GM21825 (cell line): Measurements from ENCODE around the gene BBX.
A peak's percentile ranks its signal among the peaks of the same experiment; 100 is the strongest.

Experiments
- ATAC-seq: cut with Tn5 transposase; IDR thresholded peaks from one replicate; pipeline ENCODE4 v1.9.1; 2021; ENCODE audit warnings: mild to moderate bottlenecking, moderate library complexity; ENCODE audit not compliant: unreplicated experiment

The BBX gene

DNA sequence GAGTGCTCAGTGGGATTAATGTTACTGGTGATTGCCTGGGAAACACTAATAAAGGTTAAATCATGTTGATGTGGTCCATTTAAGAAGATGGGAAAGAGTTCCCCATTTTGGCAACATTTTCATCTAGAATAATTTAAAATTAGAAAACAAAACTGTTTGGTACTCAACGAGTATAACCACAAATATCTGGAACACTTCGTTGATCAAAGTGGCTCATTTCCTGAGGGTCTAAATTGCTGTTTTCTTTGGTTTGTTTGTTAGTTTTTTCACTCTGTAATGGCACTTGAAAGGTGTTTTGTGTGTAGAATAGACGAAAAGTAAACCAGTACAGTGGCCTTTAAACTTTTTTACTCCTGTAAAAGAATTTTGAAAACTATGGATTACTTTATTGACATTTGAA, 73.9 kb downstream of the BBX start:
- ATAC-seq, result no peak

- ATAC-seq, result peak; percentile 93
Measured at GRCh38 chr3:107598926-107599771, 76.4 kb downstream of the BBX start.

DNA sequence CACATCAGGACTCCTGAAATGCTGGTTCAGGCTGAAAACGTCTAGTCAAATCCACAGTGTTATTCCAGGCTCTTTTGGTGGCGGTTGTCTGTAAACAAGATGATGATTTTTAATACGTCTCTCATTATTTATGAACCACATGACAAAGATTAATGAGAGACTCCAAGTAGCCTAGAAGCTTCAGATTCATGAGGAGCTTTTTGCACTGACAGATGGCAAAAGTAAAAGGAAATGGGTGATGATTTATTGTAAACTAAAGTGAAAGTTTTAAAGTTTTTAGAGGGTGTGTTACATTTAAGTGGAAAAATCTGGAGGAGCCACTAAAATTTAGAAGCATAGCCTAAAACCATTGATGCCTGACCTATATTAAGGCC, 77.0 kb downstream of the BBX start:
- no peak for ATAC-seq

DNA sequence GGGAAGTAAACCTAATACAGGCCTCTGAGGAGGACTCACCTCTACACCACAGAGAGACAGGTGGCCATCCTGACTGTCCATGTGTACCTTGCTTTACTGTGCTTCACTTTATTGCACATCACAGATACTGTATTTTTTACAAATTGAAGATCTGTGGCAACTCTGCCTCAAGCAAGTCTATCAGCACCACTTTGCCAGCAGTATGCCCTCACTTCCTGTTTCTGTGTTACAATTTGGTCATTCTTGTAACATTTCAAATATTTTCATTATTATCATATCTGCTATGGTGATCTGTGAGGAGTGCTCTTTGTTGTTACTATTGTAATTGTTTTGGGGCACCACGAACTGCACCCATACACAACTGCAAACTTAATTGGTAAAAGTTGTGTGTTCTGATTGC, 78.0 kb downstream of the BBX start:
- ATAC-seq, result no peak

DNA sequence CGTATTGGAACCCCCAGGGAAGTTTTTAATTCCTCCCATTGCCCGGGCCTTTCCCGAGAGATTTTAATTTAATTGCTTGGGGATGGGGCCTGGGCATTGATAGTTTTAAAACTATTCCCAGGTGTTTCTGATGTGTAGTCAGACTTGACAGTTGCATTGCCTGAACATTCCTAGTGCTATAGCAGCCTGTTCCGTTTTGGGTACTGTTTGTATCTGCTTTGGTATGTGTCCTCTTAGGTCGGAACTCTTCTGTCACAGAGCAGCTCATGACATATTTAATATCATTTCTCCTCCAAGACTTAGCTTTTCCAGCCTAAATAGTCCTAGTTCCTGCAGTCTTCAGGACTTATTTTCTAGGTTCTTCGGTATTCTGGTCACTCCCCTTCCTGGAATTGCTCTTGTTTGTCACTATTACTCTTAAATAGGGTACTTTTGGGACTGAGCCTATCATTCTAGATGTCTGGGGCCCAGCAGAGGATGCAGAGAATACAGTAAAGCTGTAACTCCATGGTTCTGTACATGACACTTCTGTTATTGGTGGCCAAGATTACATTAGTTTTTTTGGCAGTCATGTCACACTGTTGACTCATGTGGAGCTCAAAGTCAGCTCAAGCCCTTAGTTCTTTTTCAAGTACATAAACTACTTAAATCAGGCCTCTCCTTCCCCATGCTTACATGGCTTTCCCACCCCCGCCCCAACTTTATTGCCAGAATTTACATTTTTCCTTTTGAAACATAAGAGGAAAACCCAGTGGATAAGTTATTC, 81.5 kb downstream of the BBX start:
- no peak for ATAC-seq

GRCh38 chr3:107611775-107612469, 89.2 kb downstream of the BBX start:
- ATAC-seq, result no peak

DNA sequence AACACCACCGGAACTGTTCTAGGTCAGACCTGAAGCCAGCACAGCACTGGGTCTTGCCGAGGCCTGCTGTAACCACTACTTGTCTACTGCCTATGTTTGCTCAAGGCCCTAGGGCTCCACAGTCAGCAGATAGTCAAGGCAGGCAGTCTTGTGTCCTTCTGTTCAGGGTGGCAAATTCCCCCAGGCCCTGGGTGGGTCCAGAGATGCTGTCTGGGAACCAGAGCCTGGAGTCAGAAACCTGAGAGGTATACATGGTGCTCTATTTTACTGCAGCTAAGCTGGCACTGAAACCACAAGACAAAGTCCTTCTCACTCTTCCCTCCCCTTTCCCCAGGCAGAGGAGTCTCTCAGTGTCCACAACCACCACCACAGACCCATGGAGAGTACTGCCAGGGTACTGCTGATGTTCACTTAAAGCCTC, 89.9 kb downstream of the BBX start:
- no peak for ATAC-seq

- ATAC-seq, result no peak
Measured at GRCh38 chr3:107619549-107619948, 96.8 kb downstream of the BBX start.

- ATAC-seq, result no peak
Measured at GRCh38 chr3:107620534-107620933, 97.8 kb downstream of the BBX start.

DNA sequence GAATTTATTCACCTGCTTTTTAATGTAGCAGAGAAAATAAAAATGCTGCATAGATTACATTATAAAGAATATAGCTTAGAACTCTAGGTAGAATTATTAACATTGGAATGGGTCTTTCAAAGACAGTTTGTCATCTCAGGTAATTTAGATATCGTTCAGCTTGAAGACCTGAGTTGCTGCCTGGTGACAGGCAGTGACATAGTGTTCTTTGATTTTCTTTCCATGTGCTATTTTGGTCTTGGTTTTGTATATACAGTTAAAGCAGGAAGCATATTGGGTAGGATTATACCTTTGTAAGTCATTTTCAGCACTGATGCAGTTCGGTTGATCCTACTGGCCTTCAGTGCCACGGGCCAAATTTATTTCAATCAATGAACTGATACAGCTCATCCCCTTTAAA, 98.7 kb downstream of the BBX start:
- ATAC-seq, result no peak

DNA sequence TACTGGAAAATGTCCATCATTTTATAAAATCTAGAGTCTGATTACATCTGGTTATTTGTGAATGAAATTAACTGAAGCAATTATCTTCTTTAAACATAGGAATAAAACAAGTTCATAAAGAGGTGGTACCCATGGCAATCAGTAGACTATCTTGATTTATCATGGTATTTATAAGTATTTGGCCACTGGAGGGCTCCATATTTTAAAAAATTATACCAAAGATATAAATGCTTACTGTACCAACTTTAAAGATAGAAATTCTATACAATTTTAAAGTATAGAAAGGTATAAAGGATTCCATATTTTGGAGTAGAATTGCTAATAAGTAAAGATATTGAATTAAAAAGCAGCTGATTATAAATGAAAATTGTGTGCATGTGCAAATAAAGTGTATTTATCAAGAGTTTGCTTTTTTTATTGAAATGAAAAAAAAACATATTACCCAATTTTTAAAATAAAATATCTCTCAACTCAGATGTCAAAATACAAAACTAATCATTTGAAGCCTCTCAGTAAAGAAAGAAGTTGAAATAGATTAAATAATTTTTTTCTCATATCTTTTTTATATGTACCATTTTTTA, 105.3 kb downstream of the BBX start:
- ATAC-seq, result no peak

DNA sequence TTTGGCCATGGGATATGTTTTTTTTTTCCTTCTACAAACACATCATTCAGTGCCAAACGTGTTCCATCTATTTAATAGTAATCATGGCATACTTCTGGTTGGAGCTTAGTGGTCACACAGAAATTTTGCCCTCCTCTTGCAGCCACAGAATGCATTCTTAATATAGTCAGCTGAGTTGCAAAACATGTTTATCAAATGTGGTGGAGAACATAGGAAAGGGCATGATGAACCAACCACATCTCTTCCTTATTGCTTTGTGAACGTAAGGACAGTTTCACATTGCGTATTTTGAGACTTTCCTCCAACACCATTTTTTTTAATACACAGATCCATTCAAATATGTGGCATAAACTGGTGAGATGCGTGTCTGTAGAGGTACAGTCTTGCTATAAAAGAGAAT, 106.8 kb downstream of the BBX start:
- ATAC-seq, result no peak

GRCh38 chr3:107630779-107631178, 108.0 kb downstream of the BBX start:
- ATAC-seq, result no peak

DNA sequence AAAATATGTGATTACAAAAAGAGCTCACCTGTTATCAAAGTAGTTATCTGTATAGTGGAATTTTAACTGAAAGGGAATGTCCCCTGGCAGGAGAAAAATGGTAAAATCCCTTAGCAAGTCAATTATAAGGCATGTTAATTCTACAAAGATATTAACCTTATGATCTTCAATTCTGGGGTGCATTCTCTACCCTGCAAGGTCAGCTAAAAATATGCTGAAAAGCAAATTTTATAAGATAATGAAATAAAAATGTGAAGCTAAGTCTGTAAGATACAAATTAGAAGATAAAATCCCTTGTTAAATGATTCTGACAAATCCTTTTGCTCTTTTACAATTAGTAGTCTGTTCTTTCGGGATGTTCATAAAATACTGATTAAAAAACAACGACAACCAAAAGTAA, 109.8 kb downstream of the BBX start:
- no peak for ATAC-seq

DNA sequence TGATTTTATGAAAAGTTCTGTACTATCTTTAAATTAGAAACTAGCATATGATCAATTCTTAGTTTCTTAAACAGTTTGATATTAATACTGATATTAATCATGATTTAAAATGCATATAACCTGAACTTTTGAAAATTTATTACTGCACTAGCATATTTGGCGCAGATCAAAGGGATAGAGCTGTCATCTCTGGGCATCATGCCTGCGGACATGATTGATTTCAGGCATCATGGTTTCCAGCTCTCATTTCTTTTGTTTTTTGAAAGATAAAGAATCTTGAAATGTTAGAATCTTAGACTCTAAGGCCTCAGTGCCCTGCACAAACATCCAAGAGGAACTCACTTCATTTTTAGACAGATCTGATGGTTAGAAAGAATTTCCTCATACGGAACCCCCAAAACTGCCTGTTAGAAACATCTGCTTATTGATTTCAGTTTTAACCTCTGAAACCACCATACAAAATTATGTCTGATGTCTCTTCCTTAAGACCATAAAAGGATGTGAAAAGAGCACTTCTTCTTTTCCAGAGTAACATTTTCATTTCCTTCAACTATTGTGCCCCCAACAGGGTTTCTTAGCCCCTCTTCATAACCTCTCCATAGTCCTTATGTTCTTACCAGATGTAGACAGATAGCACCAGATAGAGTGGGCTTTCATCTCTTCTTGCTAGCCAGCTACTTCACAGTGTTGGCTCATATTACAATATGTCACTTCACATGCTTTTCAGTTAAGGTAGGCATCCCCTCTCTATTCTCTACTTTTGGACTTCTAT, 110.8 kb downstream of the BBX start:
- ATAC-seq, result peak; percentile 92

DNA sequence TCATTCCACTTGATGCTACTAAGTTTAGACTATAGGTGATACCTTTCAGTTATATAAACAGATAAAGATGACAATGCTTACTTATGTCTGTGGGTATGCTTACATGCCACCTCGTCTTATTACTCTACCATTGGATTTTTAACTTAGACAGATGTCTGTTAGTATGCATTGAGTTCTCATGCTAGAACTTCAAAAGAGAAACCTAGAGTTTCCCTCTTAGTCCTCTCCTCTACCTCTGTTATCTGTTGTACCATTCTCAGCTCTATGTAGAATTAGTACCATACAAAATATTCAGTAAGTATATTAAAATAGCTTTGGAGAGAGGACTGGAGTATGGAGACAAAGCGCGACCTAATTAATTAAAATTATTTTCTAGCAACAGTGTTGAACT, 111.3 kb downstream of the BBX start:
- ATAC-seq, result peak; percentile 35

DNA sequence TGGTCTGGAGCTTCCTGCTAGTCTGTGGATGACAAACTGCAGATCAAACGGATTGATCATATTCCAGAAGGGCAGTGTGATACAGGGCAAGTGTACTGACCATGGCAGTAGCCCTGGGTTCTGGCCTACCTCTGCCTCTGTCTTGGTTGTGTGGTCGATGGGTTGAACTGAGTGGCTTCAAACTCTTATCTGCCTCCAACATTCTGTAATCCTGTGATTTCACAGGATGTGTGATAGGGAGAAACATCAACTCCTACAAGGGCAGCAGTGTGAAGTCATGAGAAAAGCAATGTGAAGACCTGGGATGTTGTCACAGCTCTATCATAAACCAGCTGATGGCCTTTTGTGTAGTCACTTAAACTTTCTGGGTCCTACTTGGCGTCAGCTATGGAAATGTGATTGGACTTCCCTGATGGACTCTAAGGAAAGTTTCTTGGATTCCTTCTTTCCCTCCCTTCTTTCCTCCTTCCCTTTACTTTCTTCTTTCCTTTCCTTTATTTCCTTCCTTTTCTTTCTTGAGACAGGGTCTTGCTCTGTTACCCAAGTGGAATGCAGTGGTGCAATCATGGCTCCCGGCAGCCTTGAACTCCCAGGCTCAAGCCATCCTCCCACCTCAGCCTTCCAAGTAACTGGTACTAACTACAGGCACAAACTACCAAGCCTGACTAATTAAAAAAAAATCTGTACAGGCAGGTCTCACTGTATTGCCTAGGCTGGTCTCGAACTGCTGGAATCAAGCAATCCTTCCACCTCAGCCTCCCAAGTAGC, 114.8 kb downstream of the BBX start:
- no peak for ATAC-seq

GRCh38 chr3:107641572-107642307, 119.0 kb downstream of the BBX start:
- peak; percentile 73 for ATAC-seq
